ENCODE measurements around the gene FRAS1. TPM values are rescaled to one million over a fixed set of nuclear protein-coding genes. Genes with fewer than 3 reads are reported as not detected.
"Not testable (repeated sequence)": the region's sequence is repeated elsewhere in the genome, so short reads cannot be mapped to it uniquely, and the experiment has no call there.

FRAS1 gene
- total and polyA plus RNA-seq, 8 donors: 4.7 to 21.5 (median 14.7) TPM

GRCh38 chr4:78254893-78255292 lies 197.8 kb downstream of the FRAS1 start:
- no peak for ATAC-seq
- intact Hi-C loops (cut with DNase I): no loop called here
- Histone ChIP-seq H3K4me1 (no peaks in the 10 kb centered on the region), H3K9me3 (no peaks in the 10 kb centered on the region), H3K4me3 (no peak overlapping the region), H3K27ac (no peak overlapping the region), H3K36me3 (no peaks in the 10 kb centered on the region), H3K27me3 (no peaks in the 10 kb centered on the region)
- FAIRE-seq: no peak
- DNase-seq: no peak
- 53 to 60% methylated on average over 4 of the region's 4 CpGs for WGBS, 2 donors
- no peak for TF ChIP-seq CTCF (IDR thresholded peaks at IDR 0.05)

GRCh38 chr4:78265006-78265405 lies 207.9 kb downstream of the FRAS1 start:
- H3K27ac ChIP-seq: no peak overlapping the region
- FAIRE-seq (no peak), ATAC-seq (no peak), DNase-seq (no peak)
- H3K9me3 ChIP-seq: no peaks in the 10 kb centered on the region
- no peaks in the 10 kb centered on the region for H3K27me3 ChIP-seq
- no peak for TF ChIP-seq CTCF (IDR thresholded peaks at IDR 0.05)
- 63 to 75% methylated on average over 5 of the region's 5 CpGs for WGBS, 2 donors
- intact Hi-C loops (cut with DNase I): no loop called here
- no peaks in the 10 kb centered on the region for H3K4me1 ChIP-seq
- no peaks in the 10 kb centered on the region for H3K36me3 ChIP-seq
- no peak overlapping the region for H3K4me3 ChIP-seq

GRCh38 chr4:78267790-78268189 lies 210.7 kb downstream of the FRAS1 start:
- WGBS, 2 donors: 51 to 62% methylated on average over 7 of the region's 7 CpGs
- Histone ChIP-seq H3K27me3 (no peaks in the 10 kb centered on the region), H3K4me3 (no peak overlapping the region), H3K36me3 (no peaks in the 10 kb centered on the region), H3K4me1 (no peaks in the 10 kb centered on the region), H3K9me3 (no peaks in the 10 kb centered on the region), H3K27ac (no peak overlapping the region)
- no peak for TF ChIP-seq CTCF (IDR thresholded peaks at IDR 0.05)
- intact Hi-C loops (cut with DNase I): no loop called here
- ATAC-seq (peak in 2 of 4 donors; percentile 42 to 66), DNase-seq (no peak), FAIRE-seq (no peak)

GRCh38 chr4:78268597-78268996 lies 211.5 kb downstream of the FRAS1 start:
- FAIRE-seq (no peak), DNase-seq (no peak), ATAC-seq (no peak)
- Histone ChIP-seq H3K9me3 (no peaks in the 10 kb centered on the region), H3K4me1 (no peaks in the 10 kb centered on the region), H3K36me3 (no peaks in the 10 kb centered on the region), H3K27ac (no peak overlapping the region), H3K4me3 (no peak overlapping the region), H3K27me3 (no peaks in the 10 kb centered on the region)
- intact Hi-C loops (cut with DNase I): no loop called here
- TF ChIP-seq CTCF (IDR thresholded peaks at IDR 0.05): no peak
- 69 to 82% methylated on average over 2 of the region's 2 CpGs for WGBS, 2 donors

GRCh38 chr4:78275450-78275849 lies 218.3 kb downstream of the FRAS1 start:
- 52 to 83% methylated on average over 4 of the region's 4 CpGs for WGBS, 2 donors
- intact Hi-C loops (cut with DNase I); H3K4me1 ChIP-seq; H3K4me3 ChIP-seq; H3K36me3 ChIP-seq; DNase-seq; FAIRE-seq; ATAC-seq; H3K27ac ChIP-seq; H3K9me3 ChIP-seq; H3K27me3 ChIP-seq: not testable (repeated sequence)

GRCh38 chr4:78286281-78286680 lies 229.2 kb downstream of the FRAS1 start:
- H3K4me1 ChIP-seq: no peaks in the 10 kb centered on the region
- no peak for TF ChIP-seq CTCF (IDR thresholded peaks at IDR 0.05)
- no peaks in the 10 kb centered on the region for H3K27me3 ChIP-seq
- no peak overlapping the region for H3K27ac ChIP-seq
- WGBS, 2 donors: 90 to 92% methylated on average over 5 of the region's 5 CpGs
- DNase-seq: no peak
- no peaks in the 10 kb centered on the region for H3K9me3 ChIP-seq
- FAIRE-seq: no peak
- no peak overlapping the region for H3K4me3 ChIP-seq
- H3K36me3 ChIP-seq: peaks cover 0 to 3% (median 0%) of the 10 kb centered on the region in 3 donors
- ATAC-seq: no peak
- intact Hi-C loops (cut with DNase I): no loop called here

Measured in pancreas (tissue), 10 donors.